HEK293T (cell line): ENCODE measurements around the gene C20orf141.

Experiments used
- ARNT ChIP-seq: fragments of 450-650 bp; IDR thresholded peaks from 2 replicates; pipeline ENCODE4 v1.6.1; 2017; ENCODE audit warnings: mild to moderate bottlenecking
- BHLHE40 ChIP-seq: fragments of 450-650 bp; IDR thresholded peaks from 2 replicates; pipeline ENCODE4 v1.6.1; 2016; ENCODE audit warnings: mild to moderate bottlenecking, moderate library complexity, borderline replicate concordance
- ELF4 ChIP-seq: fragments of 450-650 bp; IDR thresholded peaks from 2 replicates; pipeline ENCODE4 v1.6.1; 2017; ENCODE audit warnings: antibody characterized with exemption
- FOXA1 ChIP-seq: fragments of 450-650 bp; IDR thresholded peaks from 2 replicates; pipeline ENCODE4 v1.6.1; 2016; ENCODE audit warnings: mild to moderate bottlenecking
- FOXK2 ChIP-seq: fragments of 450-650 bp; IDR thresholded peaks from 2 replicates; pipeline ENCODE4 v1.6.1; 2016; ENCODE audit warnings: mild to moderate bottlenecking
- FOXM1 ChIP-seq: fragments of 450-650 bp; IDR thresholded peaks from 2 replicates; pipeline ENCODE4 v1.6.1; 2017; ENCODE audit warnings: mild to moderate bottlenecking, borderline replicate concordance
- HDGF ChIP-seq: fragments of 450-650 bp; IDR thresholded peaks from 2 replicates; pipeline ENCODE4 v1.6.1; 2017; ENCODE audit warnings: antibody characterized with exemption, borderline replicate concordance
- LEF1 ChIP-seq: fragments of 450-650 bp; IDR thresholded peaks from 2 replicates; pipeline ENCODE4 v1.6.1; 2017; ENCODE audit warnings: mild to moderate bottlenecking, borderline replicate concordance
- NFRKB ChIP-seq: fragments of 450-650 bp; IDR thresholded peaks from 2 replicates; pipeline ENCODE4 v1.6.1; 2016; ENCODE audit warnings: mild to moderate bottlenecking, moderate library complexity
- SP1 ChIP-seq: fragments of 450-650 bp; IDR thresholded peaks from 2 replicates; pipeline ENCODE4 v1.6.1; 2017
- SUZ12 ChIP-seq: fragments of 450-650 bp; IDR thresholded peaks from 2 replicates; pipeline ENCODE4 v1.6.1; 2016; ENCODE audit warnings: mild to moderate bottlenecking
- TARDBP ChIP-seq: fragments of 450-650 bp; IDR thresholded peaks from 2 replicates; pipeline ENCODE4 v1.6.1; 2016
- ZNF384 ChIP-seq: fragments of 450-650 bp; IDR thresholded peaks from 2 replicates; pipeline ENCODE4 v1.6.1; 2016
- TF ChIP-seq, protein P1 (sequence below): fragments of 450-650 bp; IDR thresholded peaks from 2 replicates; pipeline ENCODE4 v1.6.1; 2016

DNA sequence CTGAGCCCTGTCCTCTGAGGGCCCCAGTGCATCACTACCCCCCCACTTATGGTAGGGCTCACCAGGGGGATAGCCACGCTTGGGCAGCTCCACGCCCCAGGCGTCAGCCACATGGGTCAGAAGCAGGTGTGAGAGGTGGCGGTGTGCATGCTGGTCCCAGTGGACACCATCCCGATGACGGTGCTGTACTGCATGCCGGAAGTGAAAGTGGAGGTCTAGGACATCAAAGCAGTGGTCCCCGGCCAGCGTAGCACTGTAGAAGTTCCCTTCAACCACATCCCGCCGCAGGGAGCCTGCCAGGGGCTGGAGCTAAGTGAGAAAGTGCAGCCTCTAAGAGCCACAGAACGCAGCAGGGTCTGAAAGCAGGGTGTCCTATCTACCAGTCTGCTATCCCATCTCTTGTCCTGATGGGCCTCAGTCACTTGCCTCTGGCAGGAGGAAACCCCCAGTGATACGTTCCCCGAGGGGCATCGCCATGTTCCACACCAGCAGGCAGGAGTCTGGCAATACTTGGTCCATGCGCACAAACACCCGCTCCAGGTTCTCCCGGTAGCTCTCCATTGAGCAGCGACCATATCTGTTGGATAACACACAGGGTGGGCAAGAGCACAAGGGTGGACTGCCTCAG lies 23.5 kb downstream of the C20orf141 start:
- no peak for TF ChIP-seq ARNT
- TF ChIP-seq LEF1, result no peak
- no peak for TF ChIP-seq TARDBP
- TF ChIP-seq SP1, result no peak
- no peak for TF ChIP-seq FOXM1
- no peak for TF ChIP-seq FOXA1
- TF ChIP-seq SUZ12, result no peak
- TF ChIP-seq ELF4, result no peak
- TF ChIP-seq HDGF, result no peak
- TF ChIP-seq ZNF384, result no peak
- TF ChIP-seq BHLHE40, result no peak
- TF ChIP-seq FOXK2, result no peak
- TF ChIP-seq, protein P1, sequence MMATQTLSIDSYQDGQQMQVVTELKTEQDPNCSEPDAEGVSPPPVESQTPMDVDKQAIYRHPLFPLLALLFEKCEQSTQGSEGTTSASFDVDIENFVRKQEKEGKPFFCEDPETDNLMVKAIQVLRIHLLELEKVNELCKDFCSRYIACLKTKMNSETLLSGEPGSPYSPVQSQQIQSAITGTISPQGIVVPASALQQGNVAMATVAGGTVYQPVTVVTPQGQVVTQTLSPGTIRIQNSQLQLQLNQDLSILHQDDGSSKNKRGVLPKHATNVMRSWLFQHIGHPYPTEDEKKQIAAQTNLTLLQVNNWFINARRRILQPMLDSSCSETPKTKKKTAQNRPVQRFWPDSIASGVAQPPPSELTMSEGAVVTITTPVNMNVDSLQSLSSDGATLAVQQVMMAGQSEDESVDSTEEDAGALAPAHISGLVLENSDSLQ, result no peak
- no peak for TF ChIP-seq NFRKB
